Gastrocnemius medialis (tissue), 4 donors: ENCODE data around the gene HOXA7.

ENCODE experiments used
- CTCF ChIP-seq, 5 experiments: fragments of 450-650 bp in 3 of 5; fragments of 200-600 bp in 2 of 5; sonication (generic) in 2 of 5; IDR thresholded peaks in 4 of 5; conservative IDR thresholded peaks in 1 of 5; 1 replicate in 4 of 5; 2 replicates in 1 of 5; pipeline ENCODE4 v1.5.1; 2016 to 2019; ENCODE audit warnings: antibody characterized with exemption in 5 of 5, mild to moderate bottlenecking in 3 of 5, moderate library complexity in 3 of 5
- POLR2A ChIP-seq, 2 donors: fragments of 450-650 bp; IDR thresholded peaks; one replicate each; pipeline ENCODE4 v1.6.1; 2017; ENCODE audit warnings: antibody characterized with exemption in 2 of 2, mild to moderate bottlenecking in 2 of 2, moderate library complexity in 2 of 2

DNA sequence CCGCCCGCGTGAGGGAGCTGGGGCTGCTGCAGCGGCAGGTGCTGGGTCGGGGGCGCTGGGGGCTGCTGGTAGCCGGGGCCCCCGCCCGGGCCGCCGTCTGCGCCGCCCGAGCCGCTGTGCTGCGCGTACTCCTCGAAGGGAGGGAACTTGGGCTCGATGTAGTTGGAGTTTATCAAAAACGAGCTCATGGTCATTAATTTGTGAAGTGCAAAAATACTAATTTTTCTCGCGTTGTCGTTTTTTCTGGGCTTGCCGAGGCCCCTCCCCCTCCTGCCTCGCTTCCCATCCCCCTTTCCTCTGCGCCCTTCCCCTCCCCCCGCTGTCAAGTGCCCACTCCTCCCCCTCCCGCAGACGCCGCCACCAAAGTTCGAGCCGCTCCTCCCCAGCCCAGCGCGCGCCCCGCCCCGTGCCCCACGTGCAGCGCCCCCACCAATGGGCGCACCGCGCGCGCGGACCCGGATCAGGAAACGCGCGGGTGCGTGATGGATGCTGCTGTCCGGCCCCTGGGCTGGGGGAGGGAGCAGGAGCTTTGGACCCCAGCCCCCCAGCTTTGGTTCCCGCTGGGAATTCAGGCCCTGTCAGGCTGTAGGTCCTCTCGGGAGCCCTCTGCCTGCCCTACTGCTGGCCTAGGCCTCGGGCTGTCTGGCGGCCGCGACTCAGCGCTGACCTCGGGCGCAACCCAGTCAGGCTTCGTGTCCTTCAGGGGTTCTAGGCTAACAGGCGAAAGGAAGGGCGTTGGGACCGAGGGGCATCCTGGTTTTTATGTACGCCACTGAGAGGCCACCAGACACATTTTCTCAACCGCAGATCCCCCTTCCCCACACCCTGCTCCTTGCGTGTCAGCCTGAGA, 25.7 kb downstream of the HOXA7 start, which contains the start of gene HOXA4:
- peak; percentile 90 to 96 for TF ChIP-seq POLR2A (IDR thresholded peaks at IDR 0.05)
- TF ChIP-seq CTCF (IDR thresholded peaks at IDR 0.05 in 4 of 5, conservative IDR thresholded peaks at IDR 0.05 in 1 of 5) = no peak
